K562 (cell line): ENCODE measurements around the gene STK32C. TPM values are rescaled to one million over a fixed set of nuclear protein-coding genes. Genes with fewer than 3 reads are reported as not detected.

ENCODE experiments used
- BHLHE40 ChIP-seq: IDR thresholded peaks from 2 replicates; pipeline ENCODE4 v1.6.1; 2011; ENCODE audit warnings: low read length, improper control_type of control experiment
- CBFA2T2 ChIP-seq: fragments of 450-650 bp; conservative IDR thresholded peaks from 2 replicates; pipeline ENCODE4 v1.6.1; 2017; ENCODE audit warnings: mild to moderate bottlenecking
- CEBPG ChIP-seq, 3 experiments: fragments of 200-800 bp in 1 of 3; sonication (Bioruptor generic) in 1 of 3; sonication (generic) in 1 of 3; formaldehyde crosslinking in 1 of 3; IDR thresholded peaks in 2 of 3; conservative IDR thresholded peaks in 1 of 3; 2 replicates each; pipeline versions ENCODE4 v1.6.1 to v1.8.0; 2016 to 2022; ENCODE audit warnings: missing compliant biosample characterization in 2 of 3, missing genetic modification characterization in 2 of 3, mild to moderate bottlenecking in 1 of 3, missing genetic modification reagents in 1 of 3
- CHD2 ChIP-seq: IDR thresholded peaks from 2 replicates; pipeline ENCODE4 v1.6.1; 2011; ENCODE audit warnings: low read depth, low read length
- CREM ChIP-seq: IDR thresholded peaks from 2 replicates; pipeline ENCODE4 v1.6.1; 2014; ENCODE audit warnings: antibody characterized with exemption, low read depth
- FOXK2 ChIP-seq, 2 experiments: fragments of 450-650 bp; IDR thresholded peaks in 1 of 2; conservative IDR thresholded peaks in 1 of 2; 2 replicates each; pipeline ENCODE4 v1.6.1; 2016; ENCODE audit warnings: low read depth in 2 of 2, mild to moderate bottlenecking in 1 of 2
- HDAC3 ChIP-seq: fragments of 450-650 bp; IDR thresholded peaks from 2 replicates; pipeline ENCODE4 v1.6.1; 2018; ENCODE audit warnings: borderline replicate concordance, mild to moderate bottlenecking, moderate library complexity; ENCODE audit not compliant: partially characterized antibody
- KDM1A ChIP-seq, 2 experiments: fragments of 450-650 bp; IDR thresholded peaks; 2 replicates each; pipeline ENCODE4 v1.6.1; 2016; ENCODE audit warnings: mild to moderate bottlenecking in 2 of 2
- L3MBTL2 ChIP-seq: fragments of 450-650 bp; IDR thresholded peaks from 2 replicates; pipeline ENCODE4 v1.6.1; 2016; ENCODE audit warnings: mild to moderate bottlenecking, moderate library complexity
- MAFK ChIP-seq: IDR thresholded peaks from 2 replicates; pipeline ENCODE4 v1.6.1; 2011; ENCODE audit warnings: low read length, improper control_type of control experiment
- MYNN ChIP-seq, 2 experiments: sonication (generic); formaldehyde crosslinking in 1 of 2; IDR thresholded peaks; 2 replicates each; pipeline versions ENCODE4 v1.5.0 to v1.6.1; 2016 to 2020; ENCODE audit warnings: antibody characterized with exemption in 1 of 2, missing genetic modification reagents in 1 of 2
- NEUROD1 ChIP-seq: fragments of 150-350 bp; IDR thresholded peaks from 2 replicates; pipeline ENCODE4 v1.6.1; 2014; ENCODE audit warnings: borderline replicate concordance, low read length, low read depth; ENCODE audit not compliant: partially characterized antibody
- NFRKB ChIP-seq: fragments of 450-650 bp; IDR thresholded peaks from 2 replicates; pipeline ENCODE4 v1.6.1; 2016; ENCODE audit warnings: low read depth
- PHB2 ChIP-seq: fragments of 450-650 bp; IDR thresholded peaks from 2 replicates; pipeline ENCODE4 v1.6.1; 2017; ENCODE audit warnings: low read depth
- TAL1 ChIP-seq: fragments of 450-650 bp; IDR thresholded peaks from 2 replicates; pipeline ENCODE4 v1.6.1; 2016; ENCODE audit warnings: mild to moderate bottlenecking
- TCF3 ChIP-seq: sonication (generic); formaldehyde crosslinking; IDR thresholded peaks from 2 replicates; pipeline ENCODE4 v1.4.0; 2020; ENCODE audit warnings: mild to moderate bottlenecking, missing genetic modification reagents
- TFAP4 ChIP-seq: sonication (generic); formaldehyde crosslinking; IDR thresholded peaks from 2 replicates; pipeline ENCODE4 v1.8.0; 2022; ENCODE audit warnings: missing genetic modification reagents, mild to moderate bottlenecking, moderate library complexity, borderline replicate concordance
- THRA ChIP-seq: fragments of 450-650 bp; IDR thresholded peaks from 2 replicates; pipeline ENCODE4 v1.6.1; 2017; ENCODE audit warnings: mild to moderate bottlenecking, moderate library complexity
- ZFP91 ChIP-seq: sonication (generic); formaldehyde crosslinking; IDR thresholded peaks from 2 replicates; pipeline ENCODE4 v1.8.0; 2022; ENCODE audit warnings: mild to moderate bottlenecking, missing genetic modification reagents
- ZNF263 ChIP-seq: sonication (generic); formaldehyde crosslinking; IDR thresholded peaks from 2 replicates; pipeline ENCODE4 v1.8.0; 2022; ENCODE audit warnings: mild to moderate bottlenecking, missing genetic modification reagents, borderline replicate concordance
- ZNF57 ChIP-seq: fragments of 450-650 bp; formaldehyde crosslinking; IDR thresholded peaks from 2 replicates; pipeline ENCODE4 v1.4.0; 2020; ENCODE audit warnings: mild to moderate bottlenecking, moderate library complexity
- polyA plus RNA-seq, 8 experiments: library from polyadenylated mRNA; depleted of rRNA in 4 of 8; stranded (reverse) in 5 of 8; unstranded in 3 of 8; fragments of >200 nt; fragmentation: Nextera tagmentation in 2 of 8; fragmentation: Illumina TruSeq in 1 of 8; extraction: Ambion mirVana in 2 of 8; extraction: Trizol in 1 of 8; gene quantifications; 2 replicates each; pipeline versions ENCODE4 v1.2.1 to v1.2.3, GENCODE V29; 2011 to 2014; ENCODE audit warnings: inconsistent platforms in 1 of 8, missing spikeins in 1 of 8
- total RNA-seq, 7 experiments: library from RNA; depleted of rRNA in 6 of 7; stranded (reverse); fragments of >200 nt in 6 of 7; fragmentation: Illumina TruSeq in 2 of 7; extraction: Trizol in 2 of 7; gene quantifications; 2 replicates each; pipeline versions ENCODE4 v1.2.1 to v1.2.3, GENCODE V29; 2011 to 2021; ENCODE audit warnings: low replicate concordance in 1 of 7

The STK32C gene
- total and polyA plus RNA-seq, 9 of the 15 experiments (the other 6 are each of a cell fraction or from before 2014, with no cell fraction given): 1.5 to 20.9 (median 6.5) TPM

GRCh38 chr10:132319853-132320653 is 12.3 kb upstream of the STK32C start (continued):
- TF ChIP-seq CEBPG (CRISPR knock-in tag; IDR thresholded peaks at IDR 0.05) (peak; percentile 70), CEBPG (tag; conservative IDR thresholded peaks at IDR 0.05 in 1 of 2, IDR thresholded peaks at IDR 0.05 in 1 of 2) (peak; percentile 28 to 42; a peak in 3 of 4 replicates), NFRKB (0 out of 2 replicates have a peak, but pooled peaks have one; percentile 50), HDAC3 (peak; percentile 39), TFAP4 (0 out of 2 replicates have a peak, but pooled peaks have one; percentile 27), CREM (0 out of 2 replicates have a peak, but pooled peaks have one; percentile 38), PHB2 (no peak), KDM1A (IDR thresholded peaks at IDR 0.05) (peak in 1 of 2 experiments; percentile 66; a peak in 2 of 4 replicates), CBFA2T2 (peak; percentile 31; the same call in 1 of the 2 replicates), THRA (no peak), CHD2 (no peak), TAL1 (0 out of 2 replicates have a peak, but pooled peaks have one; percentile 13), MYNN (IDR thresholded peaks at IDR 0.05) (peak; percentile 62; the same call in 1 of the 2 replicates), MYNN (CRISPR knock-in tag; IDR thresholded peaks at IDR 0.05) (no peak), FOXK2 (conservative IDR thresholded peaks at IDR 0.05 in 1 of 2, IDR thresholded peaks at IDR 0.05 in 1 of 2; ENCODE audit: low read depth in 2 of 2) (peak; percentile 77 to 78), L3MBTL2 (0 out of 2 replicates have a peak, but pooled peaks have one; percentile 22), BHLHE40 (peak; percentile 81), ZNF263 (no peak), ZNF57 (CRISPR knock-in tag) (no peak), NEUROD1 (peak; percentile 18), MAFK (peak; percentile 84), TCF3 (CRISPR knock-in tag) (peak; percentile 47; the same call in 1 of the 2 replicates), ZFP91 (peak; percentile 88)
- TF ChIP-seq, all 486 proteins: peak for 58
